GM12874 (cell line): ENCODE data around the gene SYT13.
A peak's percentile ranks its signal among the peaks of the same experiment; 100 is the strongest.

Experiments
- TF ChIP-seq, protein P1 (sequence below): IDR thresholded peaks from 2 replicates; pipeline ENCODE4 v1.5.1; 2011; ENCODE audit warnings: low read depth, mild to moderate bottlenecking, control low read depth, low read length, moderate library complexity; ENCODE audit not compliant: insufficient read depth

The SYT13 gene

DNA sequence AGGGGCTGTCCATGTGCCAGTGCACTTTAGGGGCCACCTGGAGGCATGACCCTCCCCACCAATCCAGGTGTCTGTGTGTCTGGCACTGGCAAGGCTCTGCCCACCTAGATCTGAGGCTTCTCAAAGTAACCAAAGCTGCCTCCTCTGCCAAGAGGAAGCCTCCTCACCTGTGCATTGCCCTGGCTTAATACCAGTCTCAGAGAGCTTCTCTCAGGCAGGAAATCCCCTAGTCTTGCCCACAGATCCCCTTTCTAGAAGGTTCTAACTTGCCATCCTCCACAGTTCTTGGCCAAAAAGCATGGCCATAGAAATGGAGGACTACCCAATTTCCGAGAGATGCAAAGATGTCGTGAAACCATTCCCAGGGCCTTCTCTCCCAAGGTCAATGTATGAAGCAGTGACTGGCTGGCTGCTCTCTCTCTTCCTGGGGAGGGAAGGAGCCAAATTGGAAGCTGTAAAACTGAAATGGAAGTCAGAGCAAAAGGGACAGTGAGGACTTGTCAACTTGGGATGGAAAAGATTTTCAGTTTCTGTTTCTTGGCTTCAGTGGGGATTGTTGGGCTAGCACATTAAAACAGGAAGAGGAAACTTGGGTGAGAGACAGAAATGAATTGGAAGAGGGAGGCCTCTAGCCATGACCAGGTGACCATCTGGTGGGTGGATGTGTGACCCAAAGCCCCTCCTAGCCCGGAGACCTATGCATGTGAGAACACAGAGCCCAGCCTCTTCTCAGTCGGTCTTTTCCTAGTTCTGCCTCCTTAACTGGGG is 70.9 kb downstream of the SYT13 start:
- TF ChIP-seq, protein P1, sequence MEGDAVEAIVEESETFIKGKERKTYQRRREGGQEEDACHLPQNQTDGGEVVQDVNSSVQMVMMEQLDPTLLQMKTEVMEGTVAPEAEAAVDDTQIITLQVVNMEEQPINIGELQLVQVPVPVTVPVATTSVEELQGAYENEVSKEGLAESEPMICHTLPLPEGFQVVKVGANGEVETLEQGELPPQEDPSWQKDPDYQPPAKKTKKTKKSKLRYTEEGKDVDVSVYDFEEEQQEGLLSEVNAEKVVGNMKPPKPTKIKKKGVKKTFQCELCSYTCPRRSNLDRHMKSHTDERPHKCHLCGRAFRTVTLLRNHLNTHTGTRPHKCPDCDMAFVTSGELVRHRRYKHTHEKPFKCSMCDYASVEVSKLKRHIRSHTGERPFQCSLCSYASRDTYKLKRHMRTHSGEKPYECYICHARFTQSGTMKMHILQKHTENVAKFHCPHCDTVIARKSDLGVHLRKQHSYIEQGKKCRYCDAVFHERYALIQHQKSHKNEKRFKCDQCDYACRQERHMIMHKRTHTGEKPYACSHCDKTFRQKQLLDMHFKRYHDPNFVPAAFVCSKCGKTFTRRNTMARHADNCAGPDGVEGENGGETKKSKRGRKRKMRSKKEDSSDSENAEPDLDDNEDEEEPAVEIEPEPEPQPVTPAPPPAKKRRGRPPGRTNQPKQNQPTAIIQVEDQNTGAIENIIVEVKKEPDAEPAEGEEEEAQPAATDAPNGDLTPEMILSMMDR: no peak

DNA sequence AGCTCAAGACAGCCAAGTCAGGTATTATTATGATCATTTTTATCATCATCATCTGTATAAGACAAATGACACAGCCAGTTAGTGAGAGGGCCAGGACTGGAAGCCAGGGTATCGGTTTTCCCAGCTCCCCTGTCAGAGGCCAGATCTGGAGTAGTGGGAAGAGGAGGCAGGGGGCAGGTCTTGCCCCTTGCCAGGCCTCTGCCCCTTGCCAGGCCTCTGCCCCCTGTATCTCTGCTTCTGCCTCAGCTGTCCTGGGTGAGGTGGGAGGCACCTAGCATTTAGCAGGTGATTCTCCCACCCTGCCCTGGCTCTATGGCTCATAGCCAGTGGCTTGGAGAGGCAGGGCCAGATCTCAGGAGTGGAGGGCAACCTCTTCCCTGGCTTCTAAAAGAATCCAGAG is 72.4 kb downstream of the SYT13 start:
- TF ChIP-seq, protein P1: no peak

DNA sequence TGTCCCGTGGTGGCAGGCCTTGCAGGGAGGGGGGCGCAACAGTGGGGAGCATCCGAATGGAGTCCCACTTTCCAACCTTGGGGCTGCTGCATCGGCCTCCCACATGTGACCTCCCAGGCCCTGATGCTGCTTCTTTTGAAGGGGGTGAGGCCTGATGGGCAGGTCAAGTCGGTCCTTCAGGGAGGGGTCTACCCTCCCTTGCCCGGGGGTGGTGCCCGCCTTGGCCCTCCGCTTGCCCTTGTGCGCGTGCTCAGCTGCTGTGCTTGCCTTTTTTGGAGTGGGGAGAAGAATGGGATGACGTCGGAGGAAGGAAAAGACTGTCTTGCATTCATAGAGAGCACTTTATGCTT is 72.8 kb downstream of the SYT13 start:
- TF ChIP-seq, protein P1: no peak

DNA sequence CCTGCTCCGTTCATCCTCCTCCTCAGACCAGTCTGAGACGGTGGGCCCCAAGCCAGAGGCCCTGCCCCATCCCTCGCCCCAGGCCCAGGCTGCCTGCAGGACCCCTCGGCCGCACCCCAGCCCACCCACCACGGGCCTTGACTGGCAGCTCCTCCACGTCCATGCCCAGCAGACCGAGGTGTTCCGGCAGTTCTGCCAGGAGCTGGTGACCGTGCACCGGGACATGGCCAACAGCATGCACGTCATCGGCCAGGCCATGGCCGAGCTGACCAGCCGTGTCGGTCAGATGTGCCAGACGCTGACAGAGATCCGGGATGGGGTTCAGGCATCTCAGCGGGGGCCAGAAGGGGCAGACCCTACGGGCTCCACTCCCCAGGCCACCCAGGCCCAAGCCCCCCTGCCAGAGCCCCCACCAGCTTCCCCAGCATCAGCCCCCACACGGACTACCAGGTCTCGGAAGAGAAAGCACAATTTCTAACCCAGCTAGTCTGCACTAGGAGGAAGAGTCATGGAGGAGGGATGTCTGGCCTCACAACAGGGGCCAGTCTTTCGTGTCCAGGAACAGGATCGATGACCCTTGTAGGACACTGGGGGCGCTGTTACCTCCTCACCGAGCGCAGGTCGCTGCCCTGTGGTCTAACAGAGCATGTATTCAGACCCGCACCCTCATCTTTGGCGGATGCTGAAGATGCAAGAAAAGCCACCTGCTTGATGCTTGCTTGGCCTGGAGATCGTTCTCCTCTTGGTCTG is 73.4 kb downstream of the SYT13 start:
- TF ChIP-seq, protein P1: peak; percentile 18; the same call in 1 of the 2 replicates

DNA sequence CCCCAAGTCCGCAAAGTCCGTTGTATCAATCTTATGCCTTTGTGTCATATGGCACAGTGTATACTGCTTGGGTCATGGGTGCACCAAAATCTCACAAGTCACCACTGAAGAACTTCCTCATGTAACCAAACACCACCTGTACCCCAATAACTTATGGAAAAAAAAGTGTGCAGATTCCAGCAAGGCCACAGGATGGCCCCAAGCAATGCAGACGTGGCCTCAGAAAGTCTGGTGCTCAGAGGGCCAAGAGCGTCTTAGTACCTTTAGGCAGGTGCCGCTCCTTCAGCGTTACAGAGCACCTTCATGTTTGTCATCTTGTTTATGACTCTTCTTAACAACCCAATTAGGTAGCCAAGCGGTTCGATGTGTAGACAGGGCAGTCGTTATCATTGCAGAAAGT is 74.4 kb downstream of the SYT13 start:
- TF ChIP-seq, protein P1: no peak

DNA sequence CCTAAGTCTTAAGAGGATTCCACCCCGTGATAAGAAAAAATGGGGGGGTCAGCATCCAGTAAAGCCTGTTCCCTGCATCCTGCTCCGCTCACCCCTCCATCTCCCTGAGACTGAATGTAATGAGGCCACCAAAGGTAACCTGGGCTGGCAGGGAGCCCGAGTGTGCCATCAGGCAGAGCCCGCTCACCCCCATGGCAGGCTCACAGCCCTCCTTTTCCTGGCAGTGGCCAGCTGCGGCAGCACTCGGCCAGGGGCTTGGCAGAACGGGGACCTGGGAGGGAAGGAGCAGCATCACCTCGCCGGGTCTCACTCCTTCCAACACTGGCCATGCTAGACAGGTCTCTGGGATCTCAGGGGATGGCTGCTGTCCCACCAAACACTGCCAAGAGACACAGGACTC is 75.3 kb downstream of the SYT13 start:
- TF ChIP-seq, protein P1: no peak

DNA sequence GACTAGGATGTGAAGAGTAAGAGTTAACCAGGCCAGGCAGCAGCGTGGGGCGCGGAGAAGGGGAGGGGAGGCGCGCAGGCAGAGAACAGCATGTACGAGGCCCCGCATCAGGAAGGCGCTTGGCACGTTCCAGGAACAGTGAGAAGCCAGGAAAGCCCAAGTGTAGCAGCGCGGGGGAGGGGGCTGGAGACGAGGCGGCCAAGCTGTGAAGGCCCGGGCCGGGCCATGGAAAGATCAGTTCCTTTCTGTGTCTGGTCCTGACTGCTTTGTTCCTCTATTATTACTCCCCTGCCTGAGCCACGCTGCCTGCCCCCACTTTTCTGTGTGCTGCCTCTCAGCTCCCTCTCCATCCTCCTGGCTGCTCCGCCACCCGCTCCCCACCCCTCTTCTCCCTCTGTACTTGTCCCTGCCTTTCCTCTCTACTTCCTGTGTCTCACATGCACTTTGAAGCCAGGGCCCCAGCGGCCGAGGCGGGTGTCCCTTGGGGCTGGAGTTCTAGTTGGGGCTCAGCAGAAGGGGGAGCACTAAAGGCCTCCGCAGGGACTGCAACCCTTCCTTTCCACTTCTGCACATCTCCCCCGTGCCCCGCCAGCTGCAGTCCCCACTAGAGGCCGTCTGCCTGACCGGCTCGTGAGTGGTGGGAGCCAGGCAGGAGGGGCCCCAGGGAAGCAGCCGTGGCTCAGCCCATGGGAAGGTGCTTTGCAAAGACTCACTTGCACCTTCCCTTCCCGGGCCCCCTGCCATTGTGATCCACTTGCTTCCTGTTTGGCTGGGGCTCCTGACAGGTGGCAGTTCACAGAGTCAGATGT is 76.0 kb downstream of the SYT13 start:
- TF ChIP-seq, protein P1: no peak
